ENCODE measurements around the gene PALS1. TPM values are rescaled to one million over a fixed set of nuclear protein-coding genes. Genes with fewer than 3 reads are reported as not detected.

The PALS1 gene
- total and polyA plus RNA-seq, 2 donors (not counting 1 experiment from before 2014, with no cell fraction given) = 2.6 to 17.0 TPM

DNA sequence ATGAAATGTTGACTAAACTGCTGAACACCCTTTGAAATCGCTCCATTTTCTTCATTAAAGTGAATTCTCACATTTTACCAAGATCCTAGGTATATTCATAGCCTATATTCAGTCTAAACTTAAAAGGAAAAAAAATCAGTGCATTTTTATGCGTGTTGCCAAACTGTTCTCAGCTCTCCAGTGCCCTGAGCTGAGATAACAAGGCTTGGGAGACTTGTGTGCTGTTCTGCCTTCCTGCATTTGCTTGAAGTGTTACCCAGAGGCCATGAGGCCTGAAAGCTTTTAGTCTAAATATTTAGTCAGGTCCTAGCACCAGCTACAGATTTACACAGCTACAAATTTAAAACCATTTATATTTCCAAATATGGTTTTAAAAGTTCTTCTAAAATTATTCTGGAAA lies 8.6 kb upstream of the PALS1 start:
- no CpG with 5 or more reads among the region's 2 CpGs for WGBS (ENCODE audit: insufficient coverage)
- H3K27ac ChIP-seq (ENCODE audit: low read length in 2 of 2) = no peak overlapping the region
- Mint-ChIP-seq H3K9me3 (ENCODE audit: insufficient read depth) (no peaks in the 10 kb centered on the region), H3K4me1 (no peaks in the 10 kb centered on the region), H3K27ac (no peak overlapping the region), H3K27me3 (no peaks in the 10 kb centered on the region), H3K4me3 (no peak overlapping the region)
- H2AFZ ChIP-seq (ENCODE audit: insufficient read depth, low read depth, low read length, poor library complexity, severe bottlenecking) = no peak overlapping the region
- CTCF ChIA-PET = no interaction called here
- H3K9me3 ChIP-seq (ENCODE audit: control extremely low read depth in 1 of 3, control insufficient read depth in 2 of 3, insufficient read depth in 1 of 3, low read length in 2 of 3) = no peaks in the 10 kb centered on the region
- H3K4me3 ChIP-seq (ENCODE audit: control extremely low read depth in 1 of 5, extremely low read depth in 1 of 5, insufficient read depth in 1 of 5, low read depth in 2 of 5, low read length in 4 of 5) = no peak overlapping the region
- intact Hi-C loops (cut with micrococcal nuclease) = no loop called here
- H3K4me1 ChIP-seq (ENCODE audit: control insufficient read depth in 2 of 2, insufficient read depth in 2 of 2, low read length in 2 of 2) = no peaks in the 10 kb centered on the region
- DNase-seq = no peak
- H3K27me3 ChIP-seq (replicated peaks in 1 of 4; ENCODE audit: control extremely low read depth in 1 of 4, control insufficient read depth in 3 of 4, insufficient read depth in 4 of 4, low read length in 3 of 4) = no peaks in the 10 kb centered on the region
- H3K79me2 ChIP-seq (ENCODE audit: control insufficient read depth, insufficient read depth, low read length) = no peaks in the 10 kb centered on the region
- POLR2A ChIA-PET = no interaction called here
- no peak for ATAC-seq (ENCODE audit: low read depth)
- no peak overlapping the region for H3K4me2 ChIP-seq (replicated peaks; ENCODE audit: low read depth, low read length, poor library complexity, severe bottlenecking)
- H4K20me1 ChIP-seq (ENCODE audit: control insufficient read depth, insufficient read depth, low read length, poor library complexity, severe bottlenecking) = no peaks in the 10 kb centered on the region
- TF ChIP-seq EZH2 (IDR thresholded peaks at IDR 0.05; ENCODE audit: borderline replicate concordance, insufficient read depth, low read depth, low read length, poor library complexity, severe bottlenecking) = no peak
- TF ChIP-seq, protein P1, sequence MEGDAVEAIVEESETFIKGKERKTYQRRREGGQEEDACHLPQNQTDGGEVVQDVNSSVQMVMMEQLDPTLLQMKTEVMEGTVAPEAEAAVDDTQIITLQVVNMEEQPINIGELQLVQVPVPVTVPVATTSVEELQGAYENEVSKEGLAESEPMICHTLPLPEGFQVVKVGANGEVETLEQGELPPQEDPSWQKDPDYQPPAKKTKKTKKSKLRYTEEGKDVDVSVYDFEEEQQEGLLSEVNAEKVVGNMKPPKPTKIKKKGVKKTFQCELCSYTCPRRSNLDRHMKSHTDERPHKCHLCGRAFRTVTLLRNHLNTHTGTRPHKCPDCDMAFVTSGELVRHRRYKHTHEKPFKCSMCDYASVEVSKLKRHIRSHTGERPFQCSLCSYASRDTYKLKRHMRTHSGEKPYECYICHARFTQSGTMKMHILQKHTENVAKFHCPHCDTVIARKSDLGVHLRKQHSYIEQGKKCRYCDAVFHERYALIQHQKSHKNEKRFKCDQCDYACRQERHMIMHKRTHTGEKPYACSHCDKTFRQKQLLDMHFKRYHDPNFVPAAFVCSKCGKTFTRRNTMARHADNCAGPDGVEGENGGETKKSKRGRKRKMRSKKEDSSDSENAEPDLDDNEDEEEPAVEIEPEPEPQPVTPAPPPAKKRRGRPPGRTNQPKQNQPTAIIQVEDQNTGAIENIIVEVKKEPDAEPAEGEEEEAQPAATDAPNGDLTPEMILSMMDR (IDR thresholded peaks at IDR 0.05) = no peak
- H3K36me3 ChIP-seq (replicated peaks in 1 of 2; ENCODE audit: control extremely low read depth in 1 of 2, control insufficient read depth in 1 of 2, extremely low read depth in 1 of 2, insufficient read depth in 2 of 2, low read length in 1 of 2) = no peaks in the 10 kb centered on the region
- H3K9ac ChIP-seq (ENCODE audit: low read length) = no peak overlapping the region

DNA sequence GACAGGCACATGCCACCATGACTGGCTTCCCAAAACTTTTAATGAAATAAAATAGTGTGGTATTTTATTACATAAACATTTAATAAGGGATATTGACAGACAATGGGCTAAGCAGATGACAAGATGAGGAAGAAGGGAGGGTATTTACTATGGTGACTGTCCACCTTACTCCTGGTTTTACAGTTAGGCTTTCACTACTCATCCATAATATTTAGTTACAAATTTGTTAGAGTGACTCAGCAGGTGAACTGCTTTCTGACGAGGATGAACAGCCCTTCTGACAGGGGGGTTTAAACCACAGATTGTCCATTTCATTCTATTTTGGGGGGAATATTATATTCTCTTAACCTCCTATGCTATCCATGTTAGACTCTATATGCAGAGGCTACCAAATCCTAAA lies 3.6 kb upstream of the PALS1 start:
- TF ChIP-seq EZH2 (IDR thresholded peaks at IDR 0.05; ENCODE audit: borderline replicate concordance, insufficient read depth, low read depth, low read length, poor library complexity, severe bottlenecking) = no peak
- TF ChIP-seq, protein P1 (IDR thresholded peaks at IDR 0.05) = no peak
- no peak overlapping the region for H3K27ac ChIP-seq (ENCODE audit: low read length in 2 of 2)
- Mint-ChIP-seq H3K27ac (no peak overlapping the region), H3K4me1 (peaks cover 15% of the 10 kb centered on the region), H3K27me3 (no peaks in the 10 kb centered on the region), H3K9me3 (ENCODE audit: insufficient read depth) (no peaks in the 10 kb centered on the region), H3K4me3 (no peak overlapping the region)
- H3K27me3 ChIP-seq (replicated peaks in 1 of 4; ENCODE audit: control extremely low read depth in 1 of 4, control insufficient read depth in 3 of 4, insufficient read depth in 4 of 4, low read length in 3 of 4) = no peaks in the 10 kb centered on the region
- H3K4me2 ChIP-seq (replicated peaks; ENCODE audit: low read depth, low read length, poor library complexity, severe bottlenecking) = no peak overlapping the region
- H3K4me1 ChIP-seq (ENCODE audit: control insufficient read depth in 2 of 2, insufficient read depth in 2 of 2, low read length in 2 of 2) = peaks cover 9 to 10% of the 10 kb centered on the region in 2 donors
- H3K4me3 ChIP-seq (ENCODE audit: control extremely low read depth in 1 of 5, extremely low read depth in 1 of 5, insufficient read depth in 1 of 5, low read depth in 2 of 5, low read length in 4 of 5) = no peak overlapping the region
- H3K9ac ChIP-seq (ENCODE audit: low read length) = no peak overlapping the region
- no peaks in the 10 kb centered on the region for H3K79me2 ChIP-seq (ENCODE audit: control insufficient read depth, insufficient read depth, low read length)
- intact Hi-C loops (cut with micrococcal nuclease) = no loop called here
- H2AFZ ChIP-seq (ENCODE audit: insufficient read depth, low read depth, low read length, poor library complexity, severe bottlenecking) = no peak overlapping the region
- POLR2A ChIA-PET = interaction anchor here (0.7 to 0.8 kb wide), 3 partner anchors 15 to 300 kb away, joined by 3 to 5 read pairs (median 5); no protein-coding TSS in a partner anchor
- ATAC-seq (ENCODE audit: low read depth) (no peak), DNase-seq (no peak)
- no peaks in the 10 kb centered on the region for H4K20me1 ChIP-seq (ENCODE audit: control insufficient read depth, insufficient read depth, low read length, poor library complexity, severe bottlenecking)
- no CpG with 5 or more reads among the region's 1 CpG for WGBS (ENCODE audit: insufficient coverage)
- H3K9me3 ChIP-seq (ENCODE audit: control extremely low read depth in 1 of 3, control insufficient read depth in 2 of 3, insufficient read depth in 1 of 3, low read length in 2 of 3) = no peaks in the 10 kb centered on the region
- no peaks in the 10 kb centered on the region for H3K36me3 ChIP-seq (replicated peaks in 1 of 2; ENCODE audit: control extremely low read depth in 1 of 2, control insufficient read depth in 1 of 2, extremely low read depth in 1 of 2, insufficient read depth in 2 of 2, low read length in 1 of 2)
- CTCF ChIA-PET = no interaction called here
